Parathyroid adenoma (tissue), 2 donors: ENCODE results near the gene OTOL1.

ENCODE experiments used
- H2AFZ ChIP-seq: fragments of 300-600 bp; sonication (generic); one replicate; pipeline ENCODE4 v1.7.0; 2017; ENCODE audit warnings: antibody characterized with exemption, mild to moderate bottlenecking
- H3K27ac ChIP-seq: fragments of 300-600 bp; sonication (generic); one replicate; pipeline ENCODE4 v1.7.0; 2017
- H3K27me3 ChIP-seq: fragments of 300-600 bp; sonication (generic); one replicate; pipeline ENCODE4 v1.7.0; 2017; ENCODE audit warnings: low read length; ENCODE audit not compliant: control insufficient read depth, insufficient read depth
- H3K36me3 ChIP-seq: fragments of 300-600 bp; sonication (generic); one replicate; pipeline ENCODE4 v1.7.0; 2017; ENCODE audit warnings: low read length; ENCODE audit not compliant: control insufficient read depth, insufficient read depth
- H3K4me1 ChIP-seq: fragments of 300-600 bp; sonication (generic); one replicate; pipeline ENCODE4 v1.7.0; 2017; ENCODE audit warnings: control low read depth
- H3K4me2 ChIP-seq: fragments of 300-600 bp; sonication (generic); one replicate; pipeline ENCODE4 v1.7.0; 2017; ENCODE audit warnings: low read length
- H3K4me3 ChIP-seq: fragments of 300-600 bp; sonication (generic); one replicate; pipeline ENCODE4 v1.7.0; 2017; ENCODE audit warnings: low read depth, low read length
- H3K79me2 ChIP-seq: fragments of 300-600 bp; sonication (generic); one replicate; pipeline ENCODE4 v1.7.0; 2017; ENCODE audit warnings: control low read depth
- H3K9ac ChIP-seq: fragments of 300-600 bp; sonication (generic); one replicate; pipeline ENCODE4 v1.7.0; 2017; ENCODE audit warnings: mild to moderate bottlenecking
- H3K9me3 ChIP-seq: fragments of 300-600 bp; sonication (generic); one replicate; pipeline ENCODE4 v1.7.0; 2017; ENCODE audit warnings: low read length; ENCODE audit not compliant: control insufficient read depth
- TF ChIP-seq, protein P1 (sequence below): fragments of 300-600 bp; sonication (generic); IDR thresholded peaks from one replicate; pipeline ENCODE4 v1.7.0; 2017; ENCODE audit warnings: antibody characterized with exemption, mild to moderate bottlenecking
- donor health status: primary hyperparathyroidism.

The OTOL1 gene

GRCh38 chr3:161462138-161462537 lies 34.5 kb upstream of the OTOL1 start:
- no peak overlapping the region for H2AFZ ChIP-seq
- no peaks in the 10 kb centered on the region for H3K4me1 ChIP-seq
- H3K27me3 ChIP-seq: no peaks in the 10 kb centered on the region
- H3K9me3 ChIP-seq: no peaks in the 10 kb centered on the region
- no peaks in the 10 kb centered on the region for H3K36me3 ChIP-seq
- no peak overlapping the region for H3K4me2 ChIP-seq
- TF ChIP-seq, protein P1, sequence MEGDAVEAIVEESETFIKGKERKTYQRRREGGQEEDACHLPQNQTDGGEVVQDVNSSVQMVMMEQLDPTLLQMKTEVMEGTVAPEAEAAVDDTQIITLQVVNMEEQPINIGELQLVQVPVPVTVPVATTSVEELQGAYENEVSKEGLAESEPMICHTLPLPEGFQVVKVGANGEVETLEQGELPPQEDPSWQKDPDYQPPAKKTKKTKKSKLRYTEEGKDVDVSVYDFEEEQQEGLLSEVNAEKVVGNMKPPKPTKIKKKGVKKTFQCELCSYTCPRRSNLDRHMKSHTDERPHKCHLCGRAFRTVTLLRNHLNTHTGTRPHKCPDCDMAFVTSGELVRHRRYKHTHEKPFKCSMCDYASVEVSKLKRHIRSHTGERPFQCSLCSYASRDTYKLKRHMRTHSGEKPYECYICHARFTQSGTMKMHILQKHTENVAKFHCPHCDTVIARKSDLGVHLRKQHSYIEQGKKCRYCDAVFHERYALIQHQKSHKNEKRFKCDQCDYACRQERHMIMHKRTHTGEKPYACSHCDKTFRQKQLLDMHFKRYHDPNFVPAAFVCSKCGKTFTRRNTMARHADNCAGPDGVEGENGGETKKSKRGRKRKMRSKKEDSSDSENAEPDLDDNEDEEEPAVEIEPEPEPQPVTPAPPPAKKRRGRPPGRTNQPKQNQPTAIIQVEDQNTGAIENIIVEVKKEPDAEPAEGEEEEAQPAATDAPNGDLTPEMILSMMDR: no peak
- H3K4me3 ChIP-seq: no peak overlapping the region
- H3K9ac ChIP-seq: no peak overlapping the region
- H3K27ac ChIP-seq: no peak overlapping the region
- no peaks in the 10 kb centered on the region for H3K79me2 ChIP-seq

DNA sequence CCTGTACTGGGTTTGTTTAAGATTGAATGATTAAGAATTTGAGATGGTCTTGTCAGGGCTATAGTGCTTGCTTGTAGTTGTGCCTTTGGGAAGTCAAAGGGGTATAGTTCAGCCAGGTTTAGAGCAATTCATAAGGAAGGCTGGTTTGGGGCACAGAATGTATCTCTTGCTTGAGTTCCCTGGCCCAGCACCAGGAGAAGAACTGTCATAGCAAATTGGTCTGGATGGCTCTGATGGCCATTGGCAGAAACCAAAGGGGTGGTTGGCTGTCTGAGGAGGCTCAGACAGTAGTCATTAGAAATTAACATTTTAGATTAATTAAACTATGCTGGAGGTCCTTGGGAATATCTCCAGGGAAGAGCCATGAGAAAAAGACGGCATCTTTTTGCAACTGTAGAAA lies 25.4 kb upstream of the OTOL1 start:
- Histone ChIP-seq H3K4me3 (no peak overlapping the region), H3K27me3 (no peaks in the 10 kb centered on the region), H3K27ac (no peak overlapping the region), H3K79me2 (no peaks in the 10 kb centered on the region), H3K36me3 (no peaks in the 10 kb centered on the region), H3K4me2 (no peak overlapping the region), H3K9ac (no peak overlapping the region), H3K9me3 (no peaks in the 10 kb centered on the region), H2AFZ (no peak overlapping the region), H3K4me1 (no peaks in the 10 kb centered on the region)
- TF ChIP-seq, protein P1: no peak

DNA sequence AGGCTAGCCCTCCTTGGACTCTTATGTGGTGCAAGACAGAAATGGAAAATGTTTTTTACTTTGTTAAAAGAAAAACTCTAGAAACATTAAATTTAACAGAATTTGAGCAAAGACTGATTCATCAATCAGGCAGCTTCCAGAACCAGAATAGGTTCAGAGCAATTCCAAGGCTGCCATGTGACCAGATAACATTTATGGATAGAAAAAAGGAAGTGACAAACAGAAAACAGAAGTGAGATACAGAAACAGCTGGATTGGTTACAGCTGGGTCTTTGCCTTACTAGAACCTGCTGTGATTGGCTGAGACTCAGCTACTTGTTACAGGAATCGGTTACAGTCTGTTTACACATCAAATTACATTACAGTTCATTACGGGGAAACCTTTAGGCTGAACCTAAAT lies 22.5 kb upstream of the OTOL1 start:
- H3K4me3 ChIP-seq: no peak overlapping the region
- no peak overlapping the region for H3K9ac ChIP-seq
- TF ChIP-seq, protein P1: no peak
- H3K36me3 ChIP-seq: no peaks in the 10 kb centered on the region
- no peaks in the 10 kb centered on the region for H3K9me3 ChIP-seq
- H3K4me2 ChIP-seq: no peak overlapping the region
- H3K27ac ChIP-seq: no peak overlapping the region
- H2AFZ ChIP-seq: no peak overlapping the region
- H3K79me2 ChIP-seq: no peaks in the 10 kb centered on the region
- H3K27me3 ChIP-seq: no peaks in the 10 kb centered on the region
- no peaks in the 10 kb centered on the region for H3K4me1 ChIP-seq

DNA sequence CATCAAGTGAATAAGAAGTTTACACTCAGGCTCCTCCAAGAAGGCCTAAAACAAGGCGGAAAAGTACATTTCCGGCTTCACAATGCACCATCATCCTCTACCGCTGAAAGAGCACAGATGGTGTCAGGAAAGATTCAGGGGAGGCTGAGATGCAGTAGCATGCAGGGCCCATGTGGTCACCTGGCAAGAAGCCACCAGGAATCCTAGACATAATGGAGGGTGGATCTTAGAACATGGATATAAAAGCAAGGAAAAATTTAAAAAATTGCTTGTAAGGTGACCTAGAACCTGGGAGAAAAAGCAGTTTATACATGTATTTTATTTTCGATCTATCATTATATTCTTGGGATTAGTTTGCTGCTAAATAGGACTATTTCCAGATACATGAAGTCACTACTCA lies 21.9 kb upstream of the OTOL1 start:
- no peaks in the 10 kb centered on the region for H3K27me3 ChIP-seq
- H3K36me3 ChIP-seq: no peaks in the 10 kb centered on the region
- no peak overlapping the region for H2AFZ ChIP-seq
- H3K9ac ChIP-seq: no peak overlapping the region
- H3K9me3 ChIP-seq: no peaks in the 10 kb centered on the region
- no peak overlapping the region for H3K4me3 ChIP-seq
- H3K4me1 ChIP-seq: no peaks in the 10 kb centered on the region
- H3K79me2 ChIP-seq: no peaks in the 10 kb centered on the region
- H3K27ac ChIP-seq: no peak overlapping the region
- TF ChIP-seq, protein P1: no peak
- H3K4me2 ChIP-seq: no peak overlapping the region

- Histone ChIP-seq H3K4me1 (no peaks in the 10 kb centered on the region), H3K27me3 (no peaks in the 10 kb centered on the region), H3K9me3 (no peaks in the 10 kb centered on the region), H3K4me3 (no peak overlapping the region), H3K36me3 (no peaks in the 10 kb centered on the region), H3K4me2 (no peak overlapping the region), H3K9ac (no peak overlapping the region), H2AFZ (no peak overlapping the region), H3K79me2 (no peaks in the 10 kb centered on the region), H3K27ac (no peak overlapping the region)
- TF ChIP-seq, protein P1: no peak
Observed at GRCh38 chr3:161475206-161475605, 21.4 kb upstream of the OTOL1 start.
